HG03066 (cell line): ENCODE measurements around the gene PLOD1.

Experiments used
- ATAC-seq: cut with Tn5 transposase; IDR thresholded peaks from one replicate; pipeline ENCODE4 v1.9.1; 2021; ENCODE audit warnings: low read depth; ENCODE audit not compliant: unreplicated experiment

PLOD1 gene

GRCh38 chr1:11970441-11971185 is 36.1 kb downstream of the PLOD1 start:
- no peak for ATAC-seq

GRCh38 chr1:11977625-11978024 is 43.1 kb downstream of the PLOD1 start:
- no peak for ATAC-seq

DNA sequence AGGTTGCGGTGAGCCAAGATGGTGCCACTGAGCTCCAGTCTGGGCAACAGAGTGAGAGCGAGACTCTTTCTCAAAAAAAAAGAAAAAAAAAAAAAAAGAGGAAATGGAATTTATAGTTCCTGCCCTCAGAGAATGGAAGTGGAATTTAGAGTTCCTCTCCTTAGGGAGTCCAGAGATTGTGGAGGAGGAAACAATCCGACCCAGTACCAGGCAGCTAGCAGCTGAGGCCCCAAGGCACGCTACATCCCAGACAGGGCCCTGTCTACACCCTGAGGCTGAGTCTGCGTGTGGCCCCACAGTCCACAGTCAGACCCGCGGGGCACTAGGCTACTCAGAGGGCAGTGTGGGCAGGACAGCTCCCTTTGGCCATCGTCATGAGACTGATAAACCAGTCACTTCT is 43.8 kb downstream of the PLOD1 start:
- ATAC-seq, result no peak

DNA sequence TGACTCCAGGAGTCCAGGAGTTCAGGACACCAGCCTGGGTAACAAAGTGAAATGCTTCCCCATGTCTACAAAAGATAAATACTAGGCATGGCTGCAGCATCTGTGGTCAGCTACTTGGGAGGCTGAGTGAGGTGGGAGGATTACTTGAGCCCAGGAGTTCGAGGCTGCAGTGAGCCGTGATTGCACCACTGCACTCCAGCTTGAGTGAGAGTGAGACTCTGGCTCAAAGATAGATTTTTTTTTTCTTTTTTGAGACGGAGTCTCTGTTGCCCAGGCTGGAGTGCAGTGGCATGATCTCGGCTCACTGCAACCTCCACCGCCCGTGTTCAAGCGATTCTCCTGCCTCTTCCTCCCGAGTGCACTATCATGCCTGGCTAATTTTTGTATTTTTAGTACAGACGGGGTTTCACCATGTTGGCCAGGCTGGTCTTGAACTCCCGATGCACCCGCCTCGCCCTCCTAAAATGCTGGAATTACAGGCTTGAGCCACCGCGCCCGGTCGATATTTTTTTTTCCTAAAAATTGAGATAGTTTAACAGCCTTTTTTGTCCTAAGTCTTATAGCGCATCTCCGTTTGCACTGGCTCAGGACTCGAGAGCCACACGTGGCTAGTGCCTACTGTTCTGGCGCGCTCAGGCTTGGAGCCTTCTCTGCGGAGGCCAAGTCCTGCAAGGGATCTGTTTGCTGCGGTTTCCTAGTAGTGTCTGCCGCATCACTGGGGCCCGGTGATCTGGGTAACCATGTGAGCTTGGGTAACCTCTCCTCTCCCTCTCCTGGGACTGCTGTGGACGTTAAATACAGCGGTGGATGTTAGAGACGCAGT is 44.7 kb downstream of the PLOD1 start:
- ATAC-seq, result no peak

DNA sequence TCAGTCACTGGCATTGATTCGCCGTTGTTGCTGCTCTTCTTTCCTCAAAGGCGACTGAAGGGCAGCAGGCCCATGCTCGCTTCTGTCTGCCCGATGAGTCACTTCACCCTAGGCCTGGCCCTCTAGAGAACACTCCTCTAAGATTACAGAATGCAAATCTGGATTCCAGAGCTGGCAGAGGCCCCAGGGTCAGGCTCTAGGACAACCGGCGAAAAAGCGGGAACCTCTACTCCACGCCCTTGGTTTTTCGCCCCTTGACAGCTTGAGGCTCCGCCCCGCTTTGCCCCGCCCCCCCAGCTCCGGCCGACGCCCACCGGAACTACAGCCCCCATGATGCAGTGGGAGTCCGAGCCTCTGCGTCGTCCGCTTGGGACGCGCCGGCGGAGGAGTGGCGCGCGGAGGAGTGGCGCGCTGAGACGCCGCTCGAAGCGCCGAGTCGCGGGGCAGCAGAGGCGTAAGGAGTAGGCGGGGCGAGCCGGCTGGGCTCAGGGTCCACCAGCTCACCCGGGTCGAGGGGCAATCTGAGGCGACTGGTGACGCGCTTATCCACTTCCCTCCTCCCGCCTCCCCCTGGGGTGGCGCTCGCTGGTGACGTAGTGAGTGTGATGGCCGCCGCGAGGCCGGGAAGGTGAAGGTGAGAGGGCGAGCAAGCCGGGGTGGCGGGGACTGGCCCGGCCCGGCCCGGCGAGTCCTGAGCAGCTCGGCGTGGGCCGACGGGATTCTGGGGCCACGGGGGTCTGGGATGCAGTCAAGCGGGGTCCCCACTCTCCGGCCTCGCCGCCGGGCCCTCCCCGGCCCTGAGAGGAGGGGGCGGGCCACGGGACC is 45.5 kb downstream of the PLOD1 start, which contains the start of gene MFN2:
Gene MFN2, plus strand, starts transcription at position 594 of the 825 bp plus-strand sequence. CDS start 8,725 bp downstream, outside the sequence.
- ATAC-seq, result peak; percentile 90

GRCh38 chr1:11980676-11980972 is 46.1 kb downstream of the PLOD1 start:
- ATAC-seq, result no peak

GRCh38 chr1:11981378-11982009 is 47.0 kb downstream of the PLOD1 start:
- no peak for ATAC-seq

GRCh38 chr1:11982010-11982392 is 47.5 kb downstream of the PLOD1 start:
- no peak for ATAC-seq

DNA sequence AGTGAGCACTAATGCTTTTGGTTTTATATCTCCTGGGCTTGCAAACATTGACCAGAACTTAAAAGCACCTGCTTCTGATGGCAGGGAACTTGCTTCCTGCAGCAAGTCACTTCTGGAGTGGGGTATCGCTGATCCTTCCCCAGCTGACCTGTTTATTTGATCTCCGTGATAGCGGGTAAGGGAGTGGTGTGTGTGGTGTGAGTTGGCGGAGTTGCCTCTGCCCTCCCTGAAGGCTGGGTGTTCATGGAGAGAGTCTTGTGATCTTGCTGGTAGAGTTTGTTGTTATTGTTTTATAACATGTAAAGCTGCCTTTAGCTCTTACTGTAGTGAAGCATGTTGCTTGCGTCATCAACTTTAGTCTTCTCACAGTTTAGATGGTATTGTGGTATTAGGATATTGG is 49.6 kb downstream of the PLOD1 start:
- ATAC-seq, result no peak

DNA sequence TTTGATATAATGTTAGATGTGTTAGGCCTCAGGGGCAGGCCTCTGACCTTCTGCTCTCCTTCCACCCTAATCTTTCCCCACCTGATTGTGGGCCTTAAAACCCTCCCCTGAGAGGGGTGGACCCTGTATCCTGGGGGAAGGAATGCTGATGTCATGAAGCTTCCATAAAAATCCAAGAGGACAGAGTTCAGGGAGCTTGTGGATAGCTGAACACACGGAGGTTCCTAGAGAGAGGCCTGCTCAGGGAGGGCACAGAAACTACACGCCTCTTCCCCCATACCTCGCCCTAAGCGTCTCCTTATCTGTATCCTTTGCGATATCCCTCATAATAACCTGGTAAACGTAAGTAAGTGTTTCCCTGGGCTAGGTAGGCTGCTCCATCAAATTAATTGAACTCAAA is 50.1 kb downstream of the PLOD1 start:
- ATAC-seq, result no peak

GRCh38 chr1:11985171-11985570 is 50.7 kb downstream of the PLOD1 start:
- ATAC-seq, result no peak

GRCh38 chr1:11985851-11986250 is 51.3 kb downstream of the PLOD1 start:
- ATAC-seq, result no peak

GRCh38 chr1:11989669-11990068 is 55.2 kb downstream of the PLOD1 start:
- no peak for ATAC-seq

- no peak for ATAC-seq
Measured at GRCh38 chr1:11990303-11991032, 56.0 kb downstream of the PLOD1 start.

DNA sequence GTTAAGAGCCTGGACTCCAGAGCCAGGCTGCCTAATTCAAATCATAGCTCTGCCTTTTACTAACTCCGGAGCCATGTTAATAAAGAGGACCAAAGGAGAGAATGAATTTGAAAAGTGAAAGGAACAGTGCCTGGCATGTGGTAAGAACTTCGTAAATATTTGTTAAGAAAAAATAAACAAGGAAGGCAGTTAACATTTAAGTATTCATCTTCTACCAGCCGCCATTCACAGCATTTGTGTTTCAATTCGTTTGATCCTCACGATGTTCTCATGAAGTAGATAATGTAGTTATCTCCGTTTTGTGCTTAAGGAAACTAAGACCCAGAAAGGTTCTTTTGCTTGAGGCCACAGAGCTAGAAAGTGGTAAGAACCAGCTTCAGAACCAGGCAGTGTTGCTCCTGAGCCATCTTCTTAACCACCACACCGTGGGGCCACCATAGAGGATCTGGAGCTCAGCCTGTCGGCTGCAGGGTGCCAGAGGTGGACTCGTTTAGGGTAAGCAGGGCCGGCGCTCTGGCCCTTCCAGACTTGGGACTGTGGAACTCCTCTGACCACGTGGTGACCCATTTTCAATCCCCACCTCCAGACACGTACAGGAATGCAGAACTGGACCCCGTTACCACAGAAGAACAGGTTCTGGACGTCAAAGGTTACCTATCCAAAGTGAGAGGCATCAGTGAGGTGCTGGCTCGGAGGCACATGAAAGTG is 57.6 kb downstream of the PLOD1 start:
- no peak for ATAC-seq

DNA sequence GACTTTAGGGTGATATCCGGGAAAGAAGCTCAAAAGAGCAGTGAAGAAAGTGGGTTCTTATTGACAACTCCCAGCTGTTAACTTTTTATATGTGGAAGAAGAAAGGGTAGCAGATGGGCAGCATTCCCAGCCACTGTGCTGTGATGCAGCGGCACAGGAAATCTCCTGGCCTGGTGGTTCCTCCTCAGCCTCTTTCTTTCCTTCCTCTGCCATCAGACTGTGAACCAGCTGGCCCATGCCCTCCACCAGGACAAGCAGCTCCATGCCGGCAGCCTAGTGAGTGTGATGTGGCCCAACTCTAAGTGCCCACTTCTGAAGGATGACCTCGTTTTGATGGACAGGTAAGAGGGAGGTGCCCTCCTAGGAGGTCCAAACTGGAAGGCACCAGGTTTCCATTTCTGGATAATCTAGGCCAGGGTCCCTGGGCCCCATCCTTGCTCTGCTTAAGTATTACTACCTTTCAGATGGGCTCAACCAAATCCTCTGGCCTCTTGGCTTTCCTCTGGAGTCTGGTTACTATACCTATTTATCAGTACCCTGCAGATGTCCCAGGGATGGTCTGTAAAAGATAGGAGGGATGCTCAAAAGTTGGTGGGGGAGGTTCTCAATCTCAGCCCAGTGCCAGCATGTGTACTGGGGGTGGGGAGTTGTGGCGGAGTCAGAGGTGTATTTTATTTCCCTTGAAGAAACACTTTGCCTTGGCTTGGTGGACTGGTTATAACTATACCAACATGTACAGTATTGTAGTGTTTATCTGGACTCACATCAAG is 62.7 kb downstream of the PLOD1 start:
- no peak for ATAC-seq

DNA sequence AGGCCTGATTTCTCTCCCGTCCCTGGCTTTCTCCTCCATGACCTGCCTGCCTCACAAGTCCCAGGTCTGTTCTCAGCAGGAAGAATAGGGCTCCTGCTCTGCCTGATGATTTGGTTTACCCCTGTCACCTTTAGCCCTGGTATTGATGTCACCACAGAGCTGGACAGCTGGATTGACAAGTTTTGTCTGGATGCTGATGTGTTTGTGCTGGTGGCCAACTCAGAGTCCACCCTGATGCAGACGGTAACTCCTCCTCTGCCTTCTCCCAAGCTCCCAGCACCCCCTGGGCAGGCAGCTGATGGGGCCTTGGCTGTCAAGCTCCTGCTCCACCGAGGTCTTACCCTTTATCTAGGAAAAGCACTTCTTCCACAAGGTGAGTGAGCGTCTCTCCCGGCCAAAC is 64.1 kb downstream of the PLOD1 start:
- no peak for ATAC-seq

DNA sequence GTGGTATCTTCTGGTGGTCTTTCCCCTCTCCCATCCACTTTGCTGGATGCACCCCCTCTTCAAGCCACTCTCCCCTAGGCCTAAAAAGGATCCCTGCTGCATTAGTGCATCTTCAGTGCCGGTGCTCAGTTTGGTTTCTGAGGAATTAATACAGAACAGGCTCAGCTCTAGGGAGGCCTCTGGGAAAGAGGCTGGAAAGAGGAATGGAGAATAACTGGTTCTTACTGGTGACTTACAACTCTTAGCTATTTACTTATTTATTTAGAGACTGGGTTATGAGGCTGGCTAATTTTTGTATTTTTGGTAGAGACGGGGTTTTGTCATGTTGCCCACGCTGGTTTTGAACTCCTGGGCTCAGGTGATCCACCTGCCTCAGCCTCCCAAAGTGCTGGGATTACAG is 64.7 kb downstream of the PLOD1 start:
- ATAC-seq, result no peak
